IPS-18a (cell line): ENCODE data around the gene WDR33.

ENCODE experiments used
- H3K27ac ChIP-seq: one replicate; pipeline ENCODE4 v1.5.1; 2013; ENCODE audit warnings: low read length
- H3K27me3 ChIP-seq: one replicate; pipeline ENCODE4 v1.6.1; 2013; ENCODE audit warnings: mild to moderate bottlenecking, low read length; ENCODE audit not compliant: control insufficient read depth, insufficient read depth
- H3K36me3 ChIP-seq: one replicate; pipeline ENCODE4 v1.6.1; 2013; ENCODE audit warnings: low read depth, low read length; ENCODE audit not compliant: control insufficient read depth
- H3K4me1 ChIP-seq: one replicate; pipeline ENCODE4 v1.6.1; 2013; ENCODE audit warnings: low read depth, low read length; ENCODE audit not compliant: control insufficient read depth
- H3K4me3 ChIP-seq: one replicate; pipeline ENCODE4 v1.5.1; 2013; ENCODE audit warnings: low read length
- H3K9ac ChIP-seq: one replicate; pipeline ENCODE4 v1.6.1; 2013; ENCODE audit warnings: mild to moderate bottlenecking, low read length, moderate library complexity
- H3K9me3 ChIP-seq: one replicate; pipeline ENCODE4 v1.6.1; 2013; ENCODE audit warnings: low read depth, low read length; ENCODE audit not compliant: control insufficient read depth

The WDR33 gene

GRCh38 chr2:127673291-127674069 is 137.5 kb downstream of the WDR33 start:
- no peaks in the 10 kb centered on the region for H3K36me3 ChIP-seq
- no peak overlapping the region for H3K27ac ChIP-seq
- H3K27me3 ChIP-seq = peaks cover 50% of the 10 kb centered on the region
- H3K4me1 ChIP-seq = peaks cover 3% of the 10 kb centered on the region
- no peaks in the 10 kb centered on the region for H3K9me3 ChIP-seq
- no peak overlapping the region for H3K9ac ChIP-seq
- no peak overlapping the region for H3K4me3 ChIP-seq

- no peak overlapping the region for H3K9ac ChIP-seq
- H3K36me3 ChIP-seq = no peaks in the 10 kb centered on the region
- no peak overlapping the region for H3K27ac ChIP-seq
- no peaks in the 10 kb centered on the region for H3K9me3 ChIP-seq
- H3K4me1 ChIP-seq = peaks cover 3% of the 10 kb centered on the region
- H3K27me3 ChIP-seq = peaks cover 46% of the 10 kb centered on the region
- H3K4me3 ChIP-seq = no peak overlapping the region
These were observed 138.4 kb downstream of the WDR33 start for GRCh38 chr2:127672341-127673224.

GRCh38 chr2:127671557-127672302 is 139.2 kb downstream of the WDR33 start:
- Histone ChIP-seq H3K4me3 (no peak overlapping the region), H3K4me1 (peaks cover 3% of the 10 kb centered on the region)

GRCh38 chr2:127670957-127671290 is 140.0 kb downstream of the WDR33 start:
- Histone ChIP-seq H3K27ac (no peak overlapping the region), H3K4me1 (peaks cover 1% of the 10 kb centered on the region), H3K9ac (no peak overlapping the region), H3K9me3 (no peaks in the 10 kb centered on the region), H3K27me3 (peaks cover 42% of the 10 kb centered on the region), H3K36me3 (no peaks in the 10 kb centered on the region), H3K4me3 (no peak overlapping the region)

More at GRCh38 chr2:127671557-127672302, 139.2 kb downstream of the WDR33 start:
- H3K9me3 ChIP-seq = no peaks in the 10 kb centered on the region
- H3K27me3 ChIP-seq = peaks cover 42% of the 10 kb centered on the region
- no peak overlapping the region for H3K9ac ChIP-seq
- no peaks in the 10 kb centered on the region for H3K36me3 ChIP-seq
- no peak overlapping the region for H3K27ac ChIP-seq

- Histone ChIP-seq H3K9ac (no peak overlapping the region), H3K36me3 (no peaks in the 10 kb centered on the region), H3K9me3 (no peaks in the 10 kb centered on the region), H3K27me3 (peaks cover 42% of the 10 kb centered on the region), H3K4me3 (no peak overlapping the region), H3K27ac (no peak overlapping the region), H3K4me1 (no peaks in the 10 kb centered on the region)
These were observed 140.7 kb downstream of the WDR33 start for GRCh38 chr2:127670055-127670956.

GRCh38 chr2:127669056-127669455 is 141.9 kb downstream of the WDR33 start:
- no peak overlapping the region for H3K4me3 ChIP-seq
- no peak overlapping the region for H3K9ac ChIP-seq
- H3K27me3 ChIP-seq = peaks cover 46% of the 10 kb centered on the region
- peaks cover 3% of the 10 kb centered on the region for H3K4me1 ChIP-seq
- no peak overlapping the region for H3K27ac ChIP-seq
- H3K36me3 ChIP-seq = no peaks in the 10 kb centered on the region
- H3K9me3 ChIP-seq = no peaks in the 10 kb centered on the region

- Histone ChIP-seq H3K4me3 (no peak overlapping the region), H3K27ac (no peak overlapping the region), H3K27me3 (peaks cover 44% of the 10 kb centered on the region), H3K9ac (no peak overlapping the region), H3K4me1 (peaks cover 3% of the 10 kb centered on the region), H3K36me3 (no peaks in the 10 kb centered on the region), H3K9me3 (no peaks in the 10 kb centered on the region)
These were observed 145.6 kb downstream of the WDR33 start for GRCh38 chr2:127665267-127665893.

GRCh38 chr2:127664895-127665225 is 146.1 kb downstream of the WDR33 start:
- no peaks in the 10 kb centered on the region for H3K36me3 ChIP-seq
- peaks cover 3% of the 10 kb centered on the region for H3K4me1 ChIP-seq
- H3K9me3 ChIP-seq = no peaks in the 10 kb centered on the region
- no peak overlapping the region for H3K27ac ChIP-seq
- no peak overlapping the region for H3K9ac ChIP-seq
- H3K4me3 ChIP-seq = no peak overlapping the region
- peaks cover 44% of the 10 kb centered on the region for H3K27me3 ChIP-seq

GRCh38 chr2:127664065-127664894 is 146.7 kb downstream of the WDR33 start:
- peaks cover 44% of the 10 kb centered on the region for H3K27me3 ChIP-seq
- H3K9ac ChIP-seq = no peak overlapping the region
- peak overlapping the region; percentile 47 for H3K4me3 ChIP-seq
- no peak overlapping the region for H3K27ac ChIP-seq
- H3K9me3 ChIP-seq = no peaks in the 10 kb centered on the region
- no peaks in the 10 kb centered on the region for H3K36me3 ChIP-seq
- H3K4me1 ChIP-seq = peaks cover 3% of the 10 kb centered on the region

GRCh38 chr2:127663566-127664064 is 147.4 kb downstream of the WDR33 start:
- Histone ChIP-seq H3K27me3 (peaks cover 44% of the 10 kb centered on the region), H3K4me1 (peaks cover 3% of the 10 kb centered on the region), H3K27ac (no peak overlapping the region), H3K4me3 (peak overlapping the region; percentile 16), H3K9ac (no peak overlapping the region), H3K36me3 (no peaks in the 10 kb centered on the region), H3K9me3 (no peaks in the 10 kb centered on the region)
